ENCODE data around the gene ZC3H18.

DNA sequence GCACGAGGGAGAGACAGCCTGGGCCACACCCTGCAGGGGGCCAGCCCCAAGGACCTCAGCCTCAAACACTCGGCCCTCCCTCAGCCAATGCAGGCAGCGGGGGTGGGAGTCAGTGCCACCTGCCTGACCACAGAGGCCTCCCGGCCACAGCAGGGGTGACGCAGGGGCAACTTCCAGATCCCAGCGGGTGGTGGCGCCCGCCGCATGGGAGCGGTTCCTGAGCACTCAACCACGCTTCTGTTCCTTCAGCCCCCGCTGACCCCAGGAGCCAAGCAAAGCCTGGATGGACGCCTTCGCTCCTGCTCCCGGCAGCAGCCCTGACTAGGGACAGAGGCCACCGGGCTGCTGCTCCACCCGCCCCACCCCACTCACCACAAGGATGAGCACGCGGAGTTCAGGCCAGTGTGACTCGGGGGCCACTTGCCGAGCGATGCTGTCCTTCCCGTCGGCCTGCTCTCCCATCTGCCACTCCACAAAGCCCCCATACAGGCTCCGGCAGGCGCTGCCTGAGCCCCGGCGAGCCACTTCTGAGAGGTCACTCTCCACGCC is 85.6 kb downstream of the ZC3H18 start:
- TF ChIP-seq, protein P1, sequence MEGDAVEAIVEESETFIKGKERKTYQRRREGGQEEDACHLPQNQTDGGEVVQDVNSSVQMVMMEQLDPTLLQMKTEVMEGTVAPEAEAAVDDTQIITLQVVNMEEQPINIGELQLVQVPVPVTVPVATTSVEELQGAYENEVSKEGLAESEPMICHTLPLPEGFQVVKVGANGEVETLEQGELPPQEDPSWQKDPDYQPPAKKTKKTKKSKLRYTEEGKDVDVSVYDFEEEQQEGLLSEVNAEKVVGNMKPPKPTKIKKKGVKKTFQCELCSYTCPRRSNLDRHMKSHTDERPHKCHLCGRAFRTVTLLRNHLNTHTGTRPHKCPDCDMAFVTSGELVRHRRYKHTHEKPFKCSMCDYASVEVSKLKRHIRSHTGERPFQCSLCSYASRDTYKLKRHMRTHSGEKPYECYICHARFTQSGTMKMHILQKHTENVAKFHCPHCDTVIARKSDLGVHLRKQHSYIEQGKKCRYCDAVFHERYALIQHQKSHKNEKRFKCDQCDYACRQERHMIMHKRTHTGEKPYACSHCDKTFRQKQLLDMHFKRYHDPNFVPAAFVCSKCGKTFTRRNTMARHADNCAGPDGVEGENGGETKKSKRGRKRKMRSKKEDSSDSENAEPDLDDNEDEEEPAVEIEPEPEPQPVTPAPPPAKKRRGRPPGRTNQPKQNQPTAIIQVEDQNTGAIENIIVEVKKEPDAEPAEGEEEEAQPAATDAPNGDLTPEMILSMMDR (IDR thresholded peaks at IDR 0.05; ENCODE audit: poor library complexity): no peak
- no peak for TF ChIP-seq EZH2phosphoT487 (IDR thresholded peaks at IDR 0.05; ENCODE audit: low read depth, severe bottlenecking, unreplicated experiment)
